ENCODE results near the gene C1orf159.

GRCh38 chr1:1130206-1131120 lies 14.6 kb upstream of the C1orf159 start:
- TF ChIP-seq CTCF (IDR thresholded peaks at IDR 0.05; ENCODE audit: low read length) (no peak), EZH2 (optimal IDR thresholded peaks at IDR 0.05; ENCODE audit: low read depth, low read length) (no peak)
